Activated CD4-positive, alpha-beta T cell treated with anti-CD3 and anti-CD28 coated beads for 24 hours (primary cell): ENCODE measurements around the gene CYP51A1.
"Not testable (repeated sequence)": the region's sequence is repeated elsewhere in the genome, so short reads cannot be mapped to it uniquely, and the experiment has no call there.

Experiments used
- DNase-seq, 2 donors: peaks; one replicate each; pipeline ENCODE4 v3.0.0-alpha.2; 2020; ENCODE audit warnings: low read depth in 2 of 2

The CYP51A1 gene

GRCh38 chr7:92131093-92131492, 3.2 kb downstream of the CYP51A1 start:
- no peak for DNase-seq

GRCh38 chr7:92121681-92122080, 12.6 kb downstream of the CYP51A1 start:
- DNase-seq, result no peak

- DNase-seq, result no peak
Measured at GRCh38 chr7:92119213-92119759, 15.0 kb downstream of the CYP51A1 start.

- no peak for DNase-seq
Measured at GRCh38 chr7:92116949-92117348, 17.3 kb downstream of the CYP51A1 start.

GRCh38 chr7:92115821-92116220, 18.5 kb downstream of the CYP51A1 start:
- DNase-seq, result no peak

GRCh38 chr7:92110857-92111256, 23.4 kb downstream of the CYP51A1 start:
- DNase-seq, result no peak

- DNase-seq, result no peak
Measured at GRCh38 chr7:92108821-92109220, 25.5 kb downstream of the CYP51A1 start.

GRCh38 chr7:92102862-92103261, 31.4 kb downstream of the CYP51A1 start:
- DNase-seq, result not testable (repeated sequence)

- no peak for DNase-seq
Measured at GRCh38 chr7:92100534-92100933, 33.7 kb downstream of the CYP51A1 start.

- DNase-seq, result no peak
Measured at GRCh38 chr7:92095380-92095779, 38.9 kb downstream of the CYP51A1 start.

GRCh38 chr7:92092210-92092609, 42.1 kb downstream of the CYP51A1 start:
- no peak for DNase-seq

- no peak for DNase-seq
Measured at GRCh38 chr7:92088266-92088665, 46.0 kb downstream of the CYP51A1 start.

- not testable (repeated sequence) for DNase-seq
Measured at GRCh38 chr7:92083922-92084321, 50.4 kb downstream of the CYP51A1 start.

- no peak for DNase-seq
Measured at GRCh38 chr7:92076509-92076908, 57.8 kb downstream of the CYP51A1 start.

- DNase-seq, result peak in 1 of 2 donors; percentile 0
Measured at GRCh38 chr7:92075455-92076158, 58.7 kb downstream of the CYP51A1 start.

GRCh38 chr7:92072708-92073107, 61.6 kb downstream of the CYP51A1 start:
- DNase-seq, result no peak

GRCh38 chr7:92072121-92072520, 62.2 kb downstream of the CYP51A1 start:
- no peak for DNase-seq

GRCh38 chr7:92071032-92071431, 63.2 kb downstream of the CYP51A1 start:
- no peak for DNase-seq

GRCh38 chr7:92064438-92065029, 69.7 kb downstream of the CYP51A1 start:
- no peak for DNase-seq
